NCI-H2227 (cell line): ENCODE results near the gene UGT1A1.

Experiments used
- DNase-seq: peaks from one replicate; lab custom pipeline; 2025; ENCODE audit not compliant: unreplicated experiment; lab: John Stamatoyannopoulos, UW

Gene UGT1A1

GRCh38 chr2:233756429-233757081 is 3.5 kb upstream of the UGT1A1 start:
- no peak for DNase-seq

GRCh38 chr2:233758141-233758540 is 1.9 kb upstream of the UGT1A1 start:
- no peak for DNase-seq

- no peak for DNase-seq
Measured at GRCh38 chr2:233758849-233759248, 1.2 kb upstream of the UGT1A1 start.

GRCh38 chr2:233761040-233761769 is 1.1 kb downstream of the UGT1A1 start:
- DNase-seq = no peak

- DNase-seq = no peak
Measured at GRCh38 chr2:233764264-233764663, 4.2 kb downstream of the UGT1A1 start.

- no peak for DNase-seq
Measured at GRCh38 chr2:233764761-233765160, 4.7 kb downstream of the UGT1A1 start.

- DNase-seq = no peak
Measured at GRCh38 chr2:233766416-233766815, 6.3 kb downstream of the UGT1A1 start.

- no peak for DNase-seq
Measured at GRCh38 chr2:233768076-233768475, 8.0 kb downstream of the UGT1A1 start.

- no peak for DNase-seq
Measured at GRCh38 chr2:233769260-233769659, 9.2 kb downstream of the UGT1A1 start.

GRCh38 chr2:233772153-233772552 is 12.1 kb downstream of the UGT1A1 start:
- no peak for DNase-seq

GRCh38 chr2:233772583-233772982 is 12.5 kb downstream of the UGT1A1 start:
- DNase-seq = no peak

GRCh38 chr2:233773854-233774253 is 13.8 kb downstream of the UGT1A1 start:
- no peak for DNase-seq

- no peak for DNase-seq
Measured at GRCh38 chr2:233775414-233775813, 15.3 kb downstream of the UGT1A1 start.

GRCh38 chr2:233778030-233778429 is 18.0 kb downstream of the UGT1A1 start, which contains the start of gene MROH2A:
TSS of gene MROH2A (plus strand) at chr2:233778330. CDS start at chr2:233779359, 1,029 bp downstream.
- DNase-seq = no peak

- no peak for DNase-seq
Measured at GRCh38 chr2:233779722-233780121, 19.7 kb downstream of the UGT1A1 start.

- no peak for DNase-seq
Measured at GRCh38 chr2:233780771-233781170, 20.7 kb downstream of the UGT1A1 start.

GRCh38 chr2:233789554-233789953 is 29.5 kb downstream of the UGT1A1 start:
- DNase-seq = no peak

GRCh38 chr2:233791151-233791882 is 31.2 kb downstream of the UGT1A1 start:
- DNase-seq = no peak

- no peak for DNase-seq
Measured at GRCh38 chr2:233791883-233792329, 31.8 kb downstream of the UGT1A1 start.

- no peak for DNase-seq
Measured at GRCh38 chr2:233792720-233793119, 32.6 kb downstream of the UGT1A1 start.

- no peak for DNase-seq
Measured at GRCh38 chr2:233793465-233794127, 33.5 kb downstream of the UGT1A1 start.
